Cortex of kidney (tissue), 1 donor: ENCODE results near the gene C1GALT1C1.
"Not testable (repeated sequence)": the region's sequence is repeated elsewhere in the genome, so short reads cannot be mapped to it uniquely, and the experiment has no call there.

Experiments used
- DNase-seq: peaks from one replicate; lab custom pipeline; 2025; lab: John Stamatoyannopoulos, UW

Gene C1GALT1C1

DNA sequence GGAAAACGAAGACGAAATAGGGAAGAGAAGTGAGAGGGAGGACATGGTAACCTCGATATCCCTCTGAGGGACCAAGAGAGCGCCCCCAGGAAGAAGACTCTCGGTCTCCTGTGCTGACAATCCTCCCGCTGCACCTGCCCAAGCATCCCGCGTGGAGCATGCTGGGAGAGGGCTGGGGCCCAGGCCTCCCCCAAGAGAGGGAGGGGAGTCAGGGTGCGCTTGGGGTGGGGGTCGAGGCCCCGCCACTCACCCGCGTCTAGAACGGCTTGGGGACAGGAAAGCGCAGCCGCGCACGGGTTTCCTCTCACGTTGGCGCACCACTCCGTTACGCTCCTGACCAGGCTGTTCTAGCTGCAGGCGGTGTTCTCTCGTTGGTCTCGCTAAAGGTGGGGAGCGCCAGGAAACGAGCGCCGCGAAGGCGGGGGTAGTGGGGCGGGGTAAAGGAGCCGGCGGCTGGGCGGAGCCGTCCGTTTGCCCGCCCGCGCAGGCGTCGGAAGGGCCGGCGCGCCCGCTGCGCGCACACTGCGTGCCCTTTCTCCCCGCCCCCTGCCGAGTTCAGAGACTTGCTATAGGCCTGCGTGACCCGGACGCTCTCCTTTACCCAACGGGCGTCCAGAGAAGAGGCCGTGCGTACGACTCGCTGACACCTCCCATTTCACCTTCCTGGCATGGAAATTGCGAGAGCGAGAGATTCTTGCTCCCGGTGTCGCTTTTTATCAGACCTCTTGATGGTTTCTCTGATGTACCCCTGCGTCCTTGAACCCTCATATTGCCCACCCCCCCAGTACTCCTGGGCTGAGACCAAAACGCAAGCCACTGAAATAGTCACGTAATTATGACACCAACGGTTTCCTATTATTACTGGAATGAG lies at the start of gene C1GALT1C1:
C1GALT1C1 (minus strand) TSS at position 388 of the 871 bp plus-strand sequence. CDS start 2,888 bp downstream, outside the sequence.
- DNase-seq = peak; percentile 8

DNA sequence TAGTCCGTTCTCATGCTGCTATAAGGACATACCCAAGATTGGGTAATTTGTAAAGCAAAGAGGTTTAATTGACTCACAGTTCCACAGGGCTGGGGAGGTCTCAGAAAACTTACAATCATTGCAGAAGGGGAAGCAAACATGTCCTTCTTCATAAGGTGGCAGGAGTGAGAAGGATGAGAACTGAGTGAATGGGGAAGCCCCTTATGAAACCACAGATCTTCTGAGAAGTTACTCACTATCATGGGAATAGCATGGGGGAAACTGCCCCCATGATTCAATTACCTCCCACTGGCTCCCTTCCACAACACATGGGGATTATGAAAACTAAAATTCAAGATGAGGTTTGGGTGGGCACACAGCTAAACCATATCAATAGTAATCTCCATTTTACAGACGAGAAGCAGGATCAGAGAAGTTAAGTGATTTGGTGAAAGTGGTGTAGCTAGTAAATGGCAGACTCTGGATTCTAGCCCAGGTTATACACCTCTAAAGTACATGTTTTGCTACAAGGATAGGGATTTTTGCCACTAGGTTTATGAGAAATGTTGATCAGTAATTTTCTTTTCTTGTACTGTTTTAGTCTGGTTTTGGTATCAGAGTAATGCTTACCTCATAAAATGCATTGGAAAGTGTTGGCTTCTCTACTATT lies 47.3 kb upstream of the C1GALT1C1 start:
- DNase-seq = no peak

DNA sequence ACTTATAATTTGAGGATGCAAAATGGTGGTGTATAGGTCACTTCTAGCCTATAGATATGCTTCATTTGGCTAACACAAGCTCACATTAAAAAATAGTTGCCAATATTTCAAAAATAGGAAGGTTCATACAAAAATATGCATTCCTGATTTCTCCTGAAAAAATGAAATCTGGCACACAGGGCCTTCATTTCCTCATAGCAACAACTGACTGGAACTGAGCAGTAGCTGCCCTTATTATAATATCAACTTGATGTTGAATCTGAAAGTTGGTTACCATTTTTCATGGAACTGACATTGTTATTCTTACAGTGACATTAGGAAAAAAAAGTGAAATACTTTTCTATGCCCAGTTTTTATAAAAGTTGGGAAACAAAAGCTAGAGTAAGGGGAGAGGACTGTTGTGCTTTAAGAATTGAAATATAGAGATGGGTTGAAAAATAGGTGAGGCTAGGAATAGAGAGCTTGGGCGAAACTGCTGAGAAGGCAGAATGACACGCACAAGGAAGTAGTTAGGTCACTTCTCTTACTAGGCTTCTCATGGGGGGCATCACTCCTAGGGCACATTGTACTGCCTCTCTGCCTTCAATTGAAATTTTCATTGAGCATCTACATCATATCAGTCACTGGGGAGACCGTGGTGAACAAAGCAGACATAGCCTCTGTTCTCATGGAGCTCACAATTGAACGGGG lies 43.1 kb upstream of the C1GALT1C1 start:
- DNase-seq = no peak

- no peak for DNase-seq
Observed at GRCh38 chrX:120672389-120672788, 42.5 kb upstream of the C1GALT1C1 start.

- no peak for DNase-seq
Observed at GRCh38 chrX:120671963-120672362, 42.1 kb upstream of the C1GALT1C1 start.

- no peak for DNase-seq
Observed at GRCh38 chrX:120668357-120668756, 38.5 kb upstream of the C1GALT1C1 start.

DNA sequence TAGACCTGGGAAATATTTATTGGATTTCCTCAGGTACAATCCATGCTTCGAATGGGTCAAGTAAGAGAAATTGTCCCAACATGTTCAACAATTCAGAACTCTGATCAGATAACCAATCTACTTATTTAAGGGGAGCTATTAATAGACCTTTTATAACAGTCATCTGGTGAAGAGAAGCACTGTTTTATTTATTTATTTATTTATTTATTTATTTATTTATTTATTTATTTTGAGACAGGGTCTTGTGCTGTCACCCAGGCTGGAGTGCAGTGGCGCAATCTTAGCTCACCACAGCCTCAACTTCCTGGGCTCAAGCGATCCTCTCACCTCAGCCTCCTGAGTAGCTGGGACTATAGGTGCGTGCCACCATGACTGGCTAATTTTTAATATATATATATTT lies 34.7 kb upstream of the C1GALT1C1 start:
- DNase-seq = not testable (repeated sequence)

DNA sequence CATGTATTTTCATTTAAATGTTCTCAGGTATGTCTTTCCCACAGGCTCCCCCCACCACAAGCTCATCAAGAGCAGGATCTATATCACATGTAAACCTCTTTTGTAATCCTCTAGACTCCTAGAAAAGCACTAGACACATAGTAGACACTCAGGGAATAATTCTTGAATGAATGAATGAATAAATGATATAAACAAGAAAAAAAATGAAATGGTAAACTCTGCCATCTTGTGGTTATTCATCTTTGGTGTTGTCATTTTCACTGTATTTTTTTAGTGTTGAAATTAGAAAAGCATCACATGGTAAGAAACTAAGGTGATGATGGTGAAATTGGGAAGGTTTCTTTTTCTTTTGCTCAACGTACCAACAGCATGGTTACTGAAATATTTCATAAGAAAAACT lies 34.2 kb upstream of the C1GALT1C1 start:
- DNase-seq = no peak

DNA sequence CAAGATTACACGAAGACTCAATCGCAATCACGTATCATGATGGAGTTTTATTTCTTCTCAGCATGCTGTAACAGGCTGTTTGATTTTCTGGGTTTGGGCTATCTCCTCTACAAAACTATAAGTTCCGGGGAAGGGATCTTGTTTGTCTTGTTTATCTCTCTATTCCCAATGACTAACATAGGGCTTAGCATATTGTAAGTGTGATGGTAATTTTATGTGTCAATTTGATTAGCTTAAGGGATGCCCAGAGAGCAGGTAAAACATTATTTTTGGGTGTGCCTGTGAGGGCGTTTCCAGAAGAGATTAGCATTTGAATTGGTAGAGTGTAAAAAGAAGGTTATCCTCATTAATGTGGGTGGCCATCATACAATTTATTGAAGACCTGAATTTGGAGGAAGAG lies 32.8 kb upstream of the C1GALT1C1 start:
- no peak for DNase-seq

DNA sequence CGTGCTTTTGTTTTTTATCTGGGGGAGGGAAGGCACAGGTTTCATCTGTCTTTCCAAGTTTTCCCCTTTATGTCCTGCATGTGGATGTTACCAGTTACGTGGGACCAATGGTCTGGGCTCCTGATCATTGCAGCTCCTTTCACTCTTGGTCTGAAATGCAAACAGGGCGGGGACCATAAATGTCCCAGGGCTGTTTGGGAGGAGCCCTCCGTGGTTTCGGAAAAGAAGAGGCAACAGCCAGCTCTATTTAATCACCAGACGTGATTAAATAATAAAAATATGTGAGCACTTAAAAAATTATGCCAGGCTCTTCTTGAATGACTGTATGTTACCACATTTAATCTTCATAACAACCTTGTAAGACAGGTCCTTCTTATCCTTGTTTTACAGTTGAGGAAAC lies 30.8 kb upstream of the C1GALT1C1 start:
- DNase-seq = no peak

GRCh38 chrX:120653000-120653399 lies 23.1 kb upstream of the C1GALT1C1 start:
- no peak for DNase-seq

- not testable (repeated sequence) for DNase-seq
Observed at GRCh38 chrX:120652256-120652655, 22.4 kb upstream of the C1GALT1C1 start.

GRCh38 chrX:120647127-120647526 lies 17.3 kb upstream of the C1GALT1C1 start:
- DNase-seq = no peak

DNA sequence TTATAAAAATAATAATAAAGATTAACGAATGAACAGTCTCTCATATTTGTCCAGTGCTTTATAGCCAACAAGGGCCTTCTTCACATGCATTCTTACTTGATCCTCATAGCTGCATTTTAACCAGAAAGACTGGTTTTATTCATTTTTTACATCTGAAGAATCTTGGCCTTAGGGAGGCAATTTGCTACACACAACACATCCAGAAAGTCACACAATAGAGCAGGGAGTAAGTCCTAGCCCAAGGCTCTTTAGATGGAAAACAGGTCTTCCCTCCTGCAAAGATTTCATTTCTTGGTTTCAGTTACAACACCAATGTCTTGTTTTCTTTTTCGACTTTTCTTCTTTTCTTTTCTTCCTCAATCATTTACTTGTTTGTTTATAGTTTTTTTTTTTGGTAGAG lies 13.0 kb upstream of the C1GALT1C1 start:
- no peak for DNase-seq

- DNase-seq = no peak
Observed at GRCh38 chrX:120638619-120639018, 8.8 kb upstream of the C1GALT1C1 start.

GRCh38 chrX:120625371-120625770 lies 4.5 kb downstream of the C1GALT1C1 start:
- no peak for DNase-seq

GRCh38 chrX:120617996-120618630 lies 11.7 kb downstream of the C1GALT1C1 start:
- DNase-seq = no peak

DNA sequence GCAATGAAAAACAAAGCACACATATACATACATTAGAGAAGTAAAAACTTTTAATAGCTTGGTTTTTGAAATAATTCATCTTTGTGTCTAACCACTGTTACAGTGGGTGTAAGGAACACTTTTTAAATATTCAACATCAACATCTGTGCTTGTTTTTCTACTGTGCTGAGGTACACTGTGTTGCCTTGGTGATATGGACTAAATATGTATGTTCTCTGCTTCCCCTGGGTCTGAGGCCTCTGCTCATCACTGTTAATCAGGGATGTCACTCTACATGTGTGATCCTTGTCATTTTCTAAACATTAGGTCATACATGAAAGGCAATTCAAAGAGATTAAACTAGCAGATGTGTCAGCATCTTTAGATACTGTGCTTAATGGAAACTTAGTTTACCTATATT lies 15.0 kb downstream of the C1GALT1C1 start:
- DNase-seq = no peak

DNA sequence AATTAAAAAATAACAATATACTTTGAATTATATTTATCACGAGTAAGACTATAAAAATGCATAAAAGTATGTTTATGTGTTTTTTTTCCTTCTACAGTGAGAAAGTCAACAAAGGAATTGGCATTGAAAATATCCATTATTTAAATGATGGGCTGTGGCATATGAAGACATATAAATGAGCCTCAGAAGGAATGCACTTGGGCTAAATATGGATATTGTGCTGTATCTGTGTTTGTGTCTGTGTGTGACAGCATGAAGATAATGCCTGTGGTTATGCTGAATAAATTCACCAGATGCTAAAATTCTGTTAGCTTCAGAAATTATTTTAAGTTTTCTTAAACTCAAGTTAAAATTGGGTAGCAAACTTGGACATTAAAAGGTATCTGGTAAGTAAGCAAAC lies 17.8 kb downstream of the C1GALT1C1 start:
- no peak for DNase-seq

DNA sequence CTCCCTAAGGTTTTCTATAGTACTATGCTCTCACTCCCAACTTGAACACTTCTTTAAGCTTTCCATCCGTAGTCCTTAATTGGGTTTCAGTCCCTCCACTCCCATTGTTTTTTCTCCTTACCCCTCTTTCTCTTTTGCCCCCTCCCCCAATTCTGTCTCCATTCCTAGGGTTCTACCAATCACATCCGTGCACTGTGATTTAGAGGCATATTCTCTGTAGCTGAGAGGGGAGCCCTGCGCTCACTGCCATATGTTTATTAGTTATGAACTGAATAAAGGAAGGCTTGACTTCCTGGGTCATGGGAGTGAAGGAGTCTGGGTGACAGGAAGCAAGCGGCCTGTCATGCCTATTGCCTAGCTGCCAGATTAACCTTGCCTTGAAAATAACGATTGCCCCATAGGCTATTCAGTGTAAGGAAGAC lies 25.5 kb downstream of the C1GALT1C1 start:
- no peak for DNase-seq

DNA sequence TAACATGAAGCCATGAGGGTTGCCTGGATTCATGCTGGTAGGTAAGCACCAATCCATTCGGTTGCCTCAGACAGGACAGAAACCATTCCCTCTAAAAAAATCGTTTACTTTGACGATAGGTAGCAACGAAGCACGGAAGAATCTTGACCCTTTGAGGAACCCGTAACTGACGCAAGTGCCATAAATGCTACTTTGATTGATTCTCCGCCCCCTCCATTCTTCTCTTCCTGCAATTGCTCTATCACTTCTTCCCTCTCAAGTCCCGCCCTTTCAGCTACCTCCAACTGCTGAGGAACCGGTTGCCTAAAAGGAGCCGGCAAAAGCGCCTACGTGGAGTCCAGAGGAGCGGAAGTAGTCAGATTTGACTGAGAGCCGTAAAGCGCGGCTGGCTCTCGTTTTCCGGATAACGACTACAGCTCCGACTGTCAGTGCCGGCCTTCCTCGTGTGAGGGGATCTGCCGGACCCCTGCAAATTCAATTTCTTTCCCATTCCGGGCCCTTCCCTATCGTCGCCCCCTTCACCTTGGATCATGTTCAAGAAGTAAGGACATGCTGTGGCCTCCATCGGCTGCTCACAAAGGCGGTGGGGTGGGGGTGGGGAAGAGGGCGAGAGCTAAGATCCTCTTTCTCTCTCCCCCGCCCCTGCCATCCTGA lies 26.0 kb downstream of the C1GALT1C1 start, which contains the start of gene MCTS1:
MCTS1 (plus strand) TSS at position 395 of the 654 bp plus-strand sequence; CDS start at position 531, 136 bp downstream.
- no peak for DNase-seq

- no peak for DNase-seq
Observed at GRCh38 chrX:120585702-120586101, 44.2 kb downstream of the C1GALT1C1 start.
